Measurements from ENCODE around the gene CPA3. TPM values are rescaled to one million over a fixed set of nuclear protein-coding genes. Genes with fewer than 3 reads are reported as not detected.

CPA3 gene
- total RNA-seq, 1 experiment from 2014 or later = not detected

- no peaks in the 10 kb centered on the region for H3K9me3 Mint-ChIP-seq (ENCODE audit: low read depth, unreplicated experiment)
- TF ChIP-seq CTCF (IDR thresholded peaks at IDR 0.05; ENCODE audit: unreplicated experiment) = no peak
- no peak for DNase-seq
- no peaks in the 10 kb centered on the region for H3K4me1 Mint-ChIP-seq (ENCODE audit: low read depth, unreplicated experiment)
- H3K36me3 Mint-ChIP-seq (ENCODE audit: insufficient read depth, unreplicated experiment) = no peaks in the 10 kb centered on the region
- BruUV-seq (replicated peaks) = no TSS peak
- CTCF ChIA-PET = no interaction called here
- no peaks in the 10 kb centered on the region for H3K27me3 Mint-ChIP-seq (ENCODE audit: unreplicated experiment)
- intact Hi-C loops (cut with micrococcal nuclease; ENCODE audit: unreplicated experiment) = no loop called here
- no peak overlapping the region for H3K4me3 Mint-ChIP-seq (ENCODE audit: low read depth, unreplicated experiment)
- no peak overlapping the region for H3K27ac Mint-ChIP-seq (ENCODE audit: unreplicated experiment)
Observed at GRCh38 chr3:148840451-148840850, 24.6 kb upstream of the CPA3 start.

GRCh38 chr3:148845756-148846395, 19.2 kb upstream of the CPA3 start:
- Mint-ChIP-seq H3K4me1 (ENCODE audit: low read depth, unreplicated experiment) (no peaks in the 10 kb centered on the region), H3K4me3 (ENCODE audit: low read depth, unreplicated experiment) (no peak overlapping the region), H3K27ac (ENCODE audit: unreplicated experiment) (no peak overlapping the region), H3K9me3 (ENCODE audit: low read depth, unreplicated experiment) (no peaks in the 10 kb centered on the region), H3K27me3 (ENCODE audit: unreplicated experiment) (no peaks in the 10 kb centered on the region), H3K36me3 (ENCODE audit: insufficient read depth, unreplicated experiment) (no peaks in the 10 kb centered on the region)
- no peak for TF ChIP-seq CTCF (IDR thresholded peaks at IDR 0.05; ENCODE audit: unreplicated experiment)
- BruUV-seq (replicated peaks) = no TSS peak
- DNase-seq = no peak
- CTCF ChIA-PET = interaction anchor here (0.7 to 1.0 kb wide), 2 partner anchors 9 to 12 kb away, joined by 3 read pairs; no protein-coding TSS in a partner anchor
- intact Hi-C loops (cut with micrococcal nuclease; ENCODE audit: unreplicated experiment) = no loop called here

- intact Hi-C loops (cut with micrococcal nuclease; ENCODE audit: unreplicated experiment) = no loop called here
- TF ChIP-seq CTCF (IDR thresholded peaks at IDR 0.05; ENCODE audit: unreplicated experiment) = no peak
- no peak for DNase-seq
- CTCF ChIA-PET = interaction anchor here (0.6 kb wide), 1 partner anchor 29 kb away, joined by 5 read pairs; no protein-coding TSS in a partner anchor
- no peak overlapping the region for H3K27ac Mint-ChIP-seq (ENCODE audit: unreplicated experiment)
- no peaks in the 10 kb centered on the region for H3K36me3 Mint-ChIP-seq (ENCODE audit: insufficient read depth, unreplicated experiment)
- H3K27me3 Mint-ChIP-seq (ENCODE audit: unreplicated experiment) = no peaks in the 10 kb centered on the region
- no peaks in the 10 kb centered on the region for H3K9me3 Mint-ChIP-seq (ENCODE audit: low read depth, unreplicated experiment)
- H3K4me3 Mint-ChIP-seq (ENCODE audit: low read depth, unreplicated experiment) = no peak overlapping the region
- BruUV-seq (replicated peaks) = no TSS peak
- H3K4me1 Mint-ChIP-seq (ENCODE audit: low read depth, unreplicated experiment) = no peaks in the 10 kb centered on the region
Observed at GRCh38 chr3:148847351-148847750, 17.7 kb upstream of the CPA3 start.

- H3K9me3 Mint-ChIP-seq (ENCODE audit: low read depth, unreplicated experiment) = no peaks in the 10 kb centered on the region
- BruUV-seq (replicated peaks) = no TSS peak
- no peak for TF ChIP-seq CTCF (IDR thresholded peaks at IDR 0.05; ENCODE audit: unreplicated experiment)
- H3K36me3 Mint-ChIP-seq (ENCODE audit: insufficient read depth, unreplicated experiment) = no peaks in the 10 kb centered on the region
- CTCF ChIA-PET = no interaction called here
- no peak for DNase-seq
- H3K4me1 Mint-ChIP-seq (ENCODE audit: low read depth, unreplicated experiment) = no peaks in the 10 kb centered on the region
- H3K27ac Mint-ChIP-seq (ENCODE audit: unreplicated experiment) = no peak overlapping the region
- intact Hi-C loops (cut with micrococcal nuclease; ENCODE audit: unreplicated experiment) = no loop called here
- H3K4me3 Mint-ChIP-seq (ENCODE audit: low read depth, unreplicated experiment) = no peak overlapping the region
- no peaks in the 10 kb centered on the region for H3K27me3 Mint-ChIP-seq (ENCODE audit: unreplicated experiment)
Observed at GRCh38 chr3:148848410-148848809, 16.7 kb upstream of the CPA3 start.
